Aorta (tissue), 5 donors: ENCODE measurements around the gene CALHM1. TPM values are rescaled to one million over a fixed set of nuclear protein-coding genes. Genes with fewer than 3 reads are reported as not detected.
"Not testable (repeated sequence)": the region's sequence is repeated elsewhere in the genome, so short reads cannot be mapped to it uniquely, and the experiment has no call there.

Experiments used
- ATAC-seq: fragments of 200-7000 bp; cut with Tn5 transposase; one replicate; pipeline ENCODE4 v1.9.1; 2022; ENCODE audit warnings: moderate library complexity; ENCODE audit not compliant: low FRiP score
- DNase-seq, 2 donors: peaks; one replicate each; pipeline ENCODE4 v3.0.0-alpha.2; 2020
- H3K27ac ChIP-seq, 2 donors: one replicate each; pipeline ENCODE4 v1.5.1; 2013; ENCODE audit warnings: low read length in 2 of 2, mild to moderate bottlenecking in 2 of 2, moderate library complexity in 2 of 2, control low read depth in 1 of 2, inconsistent platforms in 1 of 2, low read depth in 1 of 2
- H3K27me3 ChIP-seq, 2 donors: one replicate each; pipeline ENCODE4 v1.6.1; 2013; ENCODE audit warnings: control low read depth in 1 of 2, low read length in 1 of 2, mild to moderate bottlenecking in 1 of 2, moderate library complexity in 1 of 2; ENCODE audit not compliant: insufficient read depth in 2 of 2, control insufficient read depth in 1 of 2
- H3K36me3 ChIP-seq, 2 donors: one replicate each; pipeline ENCODE4 v1.6.1; 2013; ENCODE audit warnings: control low read depth in 1 of 2, low read length in 1 of 2, mild to moderate bottlenecking in 1 of 2; ENCODE audit not compliant: insufficient read depth in 2 of 2, control insufficient read depth in 1 of 2
- H3K4me1 ChIP-seq, 2 donors: one replicate each; pipeline ENCODE4 v1.6.1; 2013; ENCODE audit warnings: low read length in 2 of 2, control low read depth in 1 of 2, mild to moderate bottlenecking in 1 of 2, moderate library complexity in 1 of 2; ENCODE audit not compliant: insufficient read depth in 2 of 2, control insufficient read depth in 1 of 2
- H3K4me3 ChIP-seq, 2 donors: one replicate each; pipeline ENCODE4 v1.5.1; 2013; ENCODE audit warnings: low read length in 2 of 2, control low read depth in 1 of 2, mild to moderate bottlenecking in 1 of 2
- H3K9me3 ChIP-seq: one replicate; pipeline ENCODE4 v1.6.1; 2013; ENCODE audit warnings: mild to moderate bottlenecking, low read length; ENCODE audit not compliant: control insufficient read depth
- WGBS, 2 donors: extraction: QIAGEN DNeasy Blood & Tissue Kit; methylation state at CpG; one replicate each; pipeline ENCODE4 v1.1.7; 2013; 5-methylcytosine and 5-hydroxymethylcytosine counted together
- intact Hi-C, 2 donors: fragments of 100-400 bp; cut with DNase I; formaldehyde crosslinking; loops; one replicate each; pipeline versions ENCODE4 v1.14.2 to v1.15.0; 2022
- long read RNA-seq, 2 donors: library from polyadenylated mRNA; unstranded; transcript quantifications; one replicate each; pipeline ENCODE4 v2.0.0, GENCODE V29; 2020 to 2021
- polyA plus RNA-seq, 2 donors: library from polyadenylated mRNA; stranded (reverse); fragments of 200-250 nt; gene quantifications; one replicate each; pipeline ENCODE4 v1.2.3, GENCODE V29; 2013
- total RNA-seq, 2 donors: library from RNA; stranded (reverse); fragmentation: NEBNext Ultra II Directional; extraction: Animal tissue kit (Norgen Biotek cat#: 25700); gene quantifications; one replicate each; pipeline ENCODE4 v1.2.1, GENCODE V29; 2021
- donor health status: healthy with polysubstance abuse.
- donor health status: Bipolar disorder and iron deficiency.
- donor health status: DM: no; HTN: no; CAD: no.
- donor health status: DM: no; HTN: no; CAD: no.
- donor health status: DM: yes; HTN: yes; CAD: no.

Gene CALHM1, protein sequence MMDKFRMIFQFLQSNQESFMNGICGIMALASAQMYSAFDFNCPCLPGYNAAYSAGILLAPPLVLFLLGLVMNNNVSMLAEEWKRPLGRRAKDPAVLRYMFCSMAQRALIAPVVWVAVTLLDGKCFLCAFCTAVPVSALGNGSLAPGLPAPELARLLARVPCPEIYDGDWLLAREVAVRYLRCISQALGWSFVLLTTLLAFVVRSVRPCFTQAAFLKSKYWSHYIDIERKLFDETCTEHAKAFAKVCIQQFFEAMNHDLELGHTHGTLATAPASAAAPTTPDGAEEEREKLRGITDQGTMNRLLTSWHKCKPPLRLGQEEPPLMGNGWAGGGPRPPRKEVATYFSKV
- not detected for total RNA-seq
- polyA plus RNA-seq = not detected
- long read RNA-seq, donor 1 = 0 reads
- long read RNA-seq, donor 2 = 0 reads

DNA sequence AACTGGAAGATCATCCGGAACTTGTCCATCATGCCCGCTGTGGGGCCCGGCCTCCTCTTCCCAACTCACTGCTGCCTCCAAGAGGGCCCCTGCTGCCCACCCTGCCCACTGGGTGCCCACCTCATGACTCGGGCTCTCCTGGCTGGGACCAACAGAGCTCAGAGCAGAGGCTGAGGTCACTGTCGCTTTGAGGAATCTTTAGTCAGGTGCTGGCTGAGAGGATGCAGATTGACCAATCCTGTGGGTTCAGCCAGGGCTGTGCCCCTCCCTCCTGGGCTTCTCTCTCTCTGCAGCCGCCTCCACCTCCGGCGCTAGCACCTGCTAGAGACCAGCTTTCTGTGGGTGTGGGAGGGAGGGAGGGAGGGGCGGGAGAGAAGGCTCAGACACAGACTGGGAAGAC lies at the start of gene CALHM1:
Gene CALHM1 (minus strand): TSS at position 181 of the 400 bp plus-strand sequence. CDS start 149 bp downstream, at position 32.
- no peaks in the 10 kb centered on the region for H3K27me3 ChIP-seq
- H3K4me1 ChIP-seq = no peaks in the 10 kb centered on the region
- no peak within 1 kb of the TSS for H3K27ac ChIP-seq
- no peak within 1 kb of the TSS for H3K4me3 ChIP-seq
- ATAC-seq (no peak), DNase-seq (no peak)
- no peaks in the 10 kb centered on the region for H3K36me3 ChIP-seq
- H3K9me3 ChIP-seq = no peaks in the 10 kb centered on the region
- WGBS, 2 donors = 90 to 95% methylated on average over 7 to 9 of the region's 9 CpGs
- intact Hi-C loops = no loop called here

DNA sequence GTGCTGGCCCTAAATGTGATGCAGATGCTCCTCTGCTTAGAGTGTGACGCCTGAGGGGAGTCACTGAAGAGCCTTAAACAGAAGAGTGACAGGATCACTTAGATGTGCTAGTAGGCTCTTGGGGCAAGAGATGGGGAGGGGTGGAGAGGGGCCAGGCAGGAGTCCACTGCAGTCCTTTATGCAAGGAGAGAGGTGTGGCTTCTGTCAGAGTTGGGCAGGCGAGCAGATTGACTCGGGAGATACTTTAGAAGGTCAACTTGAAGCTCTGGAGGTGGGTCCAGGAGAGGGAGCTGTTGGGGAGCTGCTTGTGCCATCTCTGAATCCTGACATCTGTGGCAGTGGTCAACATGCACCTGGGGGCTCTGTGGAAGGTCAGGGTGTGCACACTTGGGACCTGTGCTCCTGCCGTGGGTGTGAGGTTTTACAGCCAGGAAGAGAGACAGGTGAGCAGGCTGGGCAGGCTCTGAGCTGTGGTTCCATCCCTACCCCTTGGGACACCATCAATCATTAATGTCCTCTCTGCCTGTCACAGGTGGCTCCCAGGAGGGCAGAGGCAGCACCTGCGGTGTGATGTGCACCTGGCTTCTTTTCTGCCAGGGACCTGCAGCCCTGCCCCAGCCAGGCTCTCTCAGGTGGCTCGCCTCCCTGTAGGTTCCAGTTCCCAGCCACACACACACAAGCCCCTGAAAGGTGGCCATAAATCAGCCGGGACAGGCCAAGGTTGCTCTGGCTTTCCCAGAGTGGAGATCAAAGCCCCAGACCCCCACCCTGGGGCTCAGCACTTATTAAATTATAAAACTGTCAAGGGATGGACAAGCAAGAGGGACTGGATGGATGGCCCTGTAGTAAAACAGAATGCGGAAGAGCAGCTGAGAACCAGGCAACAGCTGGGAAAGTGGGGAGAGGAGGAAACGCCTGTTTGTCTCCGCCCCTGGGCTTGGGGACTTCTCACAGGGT lies 48.8 kb upstream of the CALHM1 start:
- Histone ChIP-seq H3K9me3 (no peaks in the 10 kb centered on the region), H3K27me3 (no peaks in the 10 kb centered on the region), H3K4me3 (no peak overlapping the region), H3K4me1 (no peaks in the 10 kb centered on the region), H3K27ac (no peak overlapping the region), H3K36me3 (no peaks in the 10 kb centered on the region)
- ATAC-seq = no peak
- WGBS, 2 donors = 76 to 78% methylated on average over 10 of the region's 10 CpGs
- intact Hi-C loops = no loop called here
- peak in 1 of 2 donors; percentile 44 for DNase-seq

DNA sequence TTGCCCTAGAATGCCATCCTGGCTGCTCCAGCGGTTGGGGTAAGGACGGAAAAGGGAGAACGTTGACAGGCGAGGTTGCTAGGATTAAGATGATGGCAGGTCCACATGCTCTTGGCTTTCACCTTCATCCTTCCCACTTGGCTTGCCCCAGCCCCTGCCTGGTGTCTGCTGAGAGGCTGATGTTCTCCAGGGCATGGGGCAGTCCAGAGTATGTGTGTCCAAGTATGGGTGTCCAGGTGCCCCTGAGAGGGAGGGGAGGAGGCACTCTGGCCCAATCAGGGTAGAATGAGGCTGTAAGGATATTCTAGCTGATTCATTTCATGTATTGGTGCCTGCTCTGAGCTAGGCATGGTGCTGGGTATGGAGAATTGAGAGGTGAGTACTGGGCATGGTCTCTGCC lies 47.4 kb upstream of the CALHM1 start:
- no peaks in the 10 kb centered on the region for H3K36me3 ChIP-seq
- no peak for ATAC-seq
- DNase-seq = peak in 1 of 2 donors; percentile 25
- WGBS, 2 donors = 76 to 92% methylated on average over 4 of the region's 4 CpGs
- H3K4me3 ChIP-seq = no peak overlapping the region
- H3K4me1 ChIP-seq = no peaks in the 10 kb centered on the region
- no peaks in the 10 kb centered on the region for H3K27me3 ChIP-seq
- H3K27ac ChIP-seq = no peak overlapping the region
- no peaks in the 10 kb centered on the region for H3K9me3 ChIP-seq
- intact Hi-C loops = no loop called here

DNA sequence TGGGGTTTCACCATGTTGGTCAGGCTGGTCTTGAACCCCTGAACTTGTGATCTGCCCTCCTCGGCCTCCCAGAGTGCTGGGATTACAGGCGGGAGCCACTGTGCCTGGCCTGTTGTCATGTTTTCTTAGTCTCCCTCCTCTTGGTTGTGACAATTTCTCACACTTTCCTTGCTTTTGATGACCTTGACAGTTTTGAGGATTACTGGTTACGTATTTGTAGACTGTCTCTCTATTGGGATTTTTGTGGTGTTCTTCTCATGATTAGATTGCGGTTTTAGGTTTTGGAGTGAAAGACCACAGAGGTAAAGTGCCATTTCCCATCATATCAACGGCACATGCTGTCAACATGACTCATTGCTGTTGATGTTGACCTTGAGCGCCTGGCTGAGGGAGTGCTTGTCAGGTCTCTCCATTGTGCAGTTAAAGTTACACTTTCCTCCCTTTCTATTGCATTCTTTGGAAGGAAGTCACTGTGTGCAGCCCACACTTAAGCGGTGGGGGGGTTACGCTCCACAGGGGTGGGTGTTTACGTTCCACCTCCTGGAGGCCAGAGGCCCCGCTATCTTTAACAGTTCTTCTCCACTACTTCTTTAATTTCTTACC lies 45.6 kb upstream of the CALHM1 start:
- DNase-seq = peak in 1 of 2 donors; percentile 40
- 45 to 46% methylated on average over 10 of the region's 10 CpGs for WGBS, 2 donors
- intact Hi-C loops = no loop called here
- no peaks in the 10 kb centered on the region for H3K36me3 ChIP-seq
- H3K4me1 ChIP-seq = no peaks in the 10 kb centered on the region
- ATAC-seq = no peak
- no peaks in the 10 kb centered on the region for H3K27me3 ChIP-seq
- no peaks in the 10 kb centered on the region for H3K9me3 ChIP-seq
- no peak overlapping the region for H3K4me3 ChIP-seq
- no peak overlapping the region for H3K27ac ChIP-seq

DNA sequence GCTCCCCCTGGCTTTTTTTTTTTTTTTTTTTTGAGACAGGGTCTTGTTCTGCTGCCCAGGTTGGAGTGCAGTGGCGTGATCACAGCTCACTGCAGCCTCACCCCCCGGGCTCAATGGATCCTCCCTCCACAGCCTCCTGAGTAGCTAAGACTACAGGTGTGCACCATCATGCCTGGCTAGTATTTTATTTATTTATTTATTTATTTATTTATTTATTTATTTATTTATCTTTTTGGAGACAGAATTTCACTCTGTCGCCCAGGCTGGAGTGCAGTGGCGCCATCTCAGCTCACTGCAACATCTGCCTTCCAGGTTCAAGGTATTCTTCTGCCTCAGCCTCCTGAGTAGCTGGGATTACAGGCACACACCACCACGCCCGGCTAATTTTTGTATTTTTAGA lies 45.1 kb upstream of the CALHM1 start:
- intact Hi-C loops, H3K27ac ChIP-seq: not testable (repeated sequence)
- DNase-seq = peak in 1 of 2 donors; percentile 21

DNA sequence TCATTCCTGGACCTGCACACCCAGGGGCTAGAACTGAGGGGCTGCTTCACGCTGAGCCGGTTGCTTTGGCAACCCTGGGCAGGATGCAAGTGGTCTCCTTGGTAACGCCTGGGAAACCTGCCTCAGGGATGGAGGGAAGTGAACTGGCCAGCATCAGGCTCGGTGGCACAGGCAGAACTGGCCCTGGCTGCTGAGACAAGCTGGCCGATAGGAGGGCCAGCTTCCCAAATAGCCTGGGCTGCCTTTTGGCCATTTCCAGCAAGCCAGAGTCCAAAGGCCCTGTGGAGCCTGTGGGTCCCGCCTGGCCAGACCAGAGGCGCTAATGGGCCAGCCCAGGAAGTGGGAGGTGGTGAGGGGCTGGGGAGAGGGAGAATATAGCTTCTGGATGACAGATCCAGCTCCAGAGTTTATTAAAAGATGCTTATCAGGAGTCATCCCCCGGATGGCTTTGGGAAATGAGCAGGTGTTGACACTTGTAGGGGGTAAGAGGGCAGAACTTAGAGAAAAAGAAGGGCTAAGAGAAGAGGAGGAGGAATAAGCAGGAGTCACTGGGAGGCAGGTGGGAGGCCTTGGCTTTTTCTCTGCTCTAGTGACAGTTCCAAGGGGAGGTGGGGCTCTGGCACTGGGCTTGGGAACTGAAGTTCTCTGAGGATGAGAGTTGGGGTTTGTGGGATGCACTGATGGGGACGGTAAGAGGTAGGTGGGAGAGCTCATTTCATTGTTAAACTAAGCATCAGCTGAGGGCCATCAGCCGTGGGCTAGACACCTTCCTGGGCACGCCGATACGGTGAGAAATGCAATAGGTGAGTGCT lies 44.4 kb upstream of the CALHM1 start:
- Histone ChIP-seq H3K36me3 (no peaks in the 10 kb centered on the region), H3K9me3 (no peaks in the 10 kb centered on the region), H3K4me1 (no peaks in the 10 kb centered on the region), H3K27ac (no peak overlapping the region), H3K4me3 (no peak overlapping the region), H3K27me3 (no peaks in the 10 kb centered on the region)
- DNase-seq (peak in 1 of 2 donors; percentile 47), ATAC-seq (peak; percentile 30)
- 81 to 88% methylated on average over 12 to 13 of the region's 13 CpGs for WGBS, 2 donors
- intact Hi-C loops = no loop called here

More for the DNA sequence above, 45.1 kb upstream of the CALHM1 start:
- WGBS, 2 donors = 96 to 97% methylated on average over 6 of the region's 6 CpGs
- not testable (repeated sequence) for H3K9me3 ChIP-seq, H3K27me3 ChIP-seq, H3K36me3 ChIP-seq, H3K4me3 ChIP-seq, H3K4me1 ChIP-seq, ATAC-seq

DNA sequence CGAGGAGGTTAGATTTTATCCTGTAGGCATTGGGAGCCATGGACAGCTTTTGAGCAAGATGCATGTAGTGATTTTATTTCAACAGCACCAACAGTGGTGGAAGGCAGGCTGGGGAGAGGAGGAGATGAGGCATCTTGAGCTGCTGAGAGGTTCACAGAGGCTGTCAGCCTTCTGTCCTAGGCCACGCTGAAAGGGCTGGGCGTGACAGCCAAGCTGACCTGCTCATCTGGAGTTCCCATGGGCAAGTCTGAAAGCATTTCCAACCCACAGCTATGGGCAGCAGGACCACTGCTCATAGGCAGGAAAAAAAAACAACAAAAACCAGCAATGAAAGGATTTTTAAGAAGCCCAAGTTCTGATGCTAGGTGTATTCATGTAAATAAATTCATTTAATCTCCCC lies 42.5 kb upstream of the CALHM1 start:
- peak in 1 of 2 donors; percentile 28 for DNase-seq

DNA sequence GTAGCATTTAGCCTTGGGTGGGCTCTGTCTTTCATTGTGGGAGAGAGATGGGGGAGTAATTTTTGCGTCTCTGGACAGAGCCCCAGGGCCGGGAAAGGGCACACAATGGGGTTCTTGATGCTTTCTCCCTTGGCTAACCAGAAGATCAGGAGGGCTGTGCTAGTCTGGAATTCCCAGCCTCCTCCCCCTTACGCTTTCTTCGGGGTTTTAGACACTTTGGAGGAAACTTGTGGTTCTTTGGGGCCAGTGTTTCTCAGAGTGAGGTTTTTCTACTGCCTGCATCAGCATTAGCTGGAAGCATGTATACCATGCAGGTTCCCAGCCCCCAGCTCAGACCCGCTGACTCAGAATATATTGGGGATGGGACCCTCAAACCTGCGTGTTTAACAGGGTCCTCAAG lies 41.8 kb upstream of the CALHM1 start:
- H3K4me3 ChIP-seq = no peak overlapping the region
- H3K4me1 ChIP-seq = no peaks in the 10 kb centered on the region
- no peak for ATAC-seq
- no peaks in the 10 kb centered on the region for H3K27me3 ChIP-seq
- H3K36me3 ChIP-seq = no peaks in the 10 kb centered on the region
- H3K27ac ChIP-seq = no peak overlapping the region
- 72 to 74% methylated on average over 6 of the region's 6 CpGs for WGBS, 2 donors
- DNase-seq = no peak
- no peaks in the 10 kb centered on the region for H3K9me3 ChIP-seq
- intact Hi-C loops = no loop called here

More for the DNA sequence above, 42.5 kb upstream of the CALHM1 start:
- Histone ChIP-seq H3K36me3 (no peaks in the 10 kb centered on the region), H3K4me1 (no peaks in the 10 kb centered on the region), H3K9me3 (no peaks in the 10 kb centered on the region), H3K27me3 (no peaks in the 10 kb centered on the region), H3K4me3 (no peak overlapping the region), H3K27ac (no peak overlapping the region)
- intact Hi-C loops = no loop called here
- ATAC-seq = no peak
- WGBS, 2 donors = 91 to 95% methylated on average over 3 of the region's 3 CpGs
